22Rv1 (cell line): ENCODE measurements around the gene PDPR.

ENCODE experiments used
- ZFX ChIP-seq: fragments of 450-650 bp; IDR thresholded peaks from 2 replicates; pipeline ENCODE4 v1.6.1; 2017; ENCODE audit warnings: antibody characterized with exemption, borderline replicate concordance
- TF ChIP-seq, protein P1 (sequence below): fragments of 450-650 bp; IDR thresholded peaks from 2 replicates; pipeline ENCODE4 v1.5.1; 2017; ENCODE audit warnings: mild to moderate bottlenecking

DNA sequence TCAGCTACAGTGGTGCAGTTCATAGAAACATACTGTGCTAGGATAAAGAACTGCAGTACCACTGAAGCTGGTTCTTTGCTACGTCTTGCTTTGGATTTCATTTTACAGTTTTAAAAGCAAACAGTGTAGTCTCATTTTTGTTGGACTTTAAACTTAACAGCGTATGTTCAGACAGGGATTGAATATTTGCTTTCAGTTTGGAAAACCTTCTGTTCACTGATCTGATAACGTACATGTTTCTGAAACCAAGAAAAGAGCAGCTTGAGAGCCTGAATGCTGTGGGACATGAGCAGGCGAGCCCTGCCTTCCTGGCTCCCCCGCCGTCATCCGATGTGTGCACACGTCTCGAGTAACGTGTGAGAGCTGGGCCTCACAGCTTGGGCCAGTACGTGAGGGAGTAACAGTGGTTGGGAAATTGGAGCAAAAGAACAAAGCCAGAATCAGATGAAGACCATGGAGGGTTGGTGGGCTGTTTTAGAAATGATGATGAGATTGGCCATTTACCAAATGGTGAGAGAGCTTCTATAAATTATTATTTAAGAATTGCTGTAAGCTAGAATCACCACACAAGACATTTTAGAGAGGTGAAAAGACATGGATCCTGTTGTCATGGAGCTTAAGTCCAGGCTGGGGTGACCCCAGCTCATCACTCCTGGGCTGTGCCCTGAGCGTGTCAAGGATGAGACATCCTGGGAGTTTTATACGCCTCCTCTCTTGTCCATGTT, 38.6 kb downstream of the PDPR start:
- TF ChIP-seq, protein P1, sequence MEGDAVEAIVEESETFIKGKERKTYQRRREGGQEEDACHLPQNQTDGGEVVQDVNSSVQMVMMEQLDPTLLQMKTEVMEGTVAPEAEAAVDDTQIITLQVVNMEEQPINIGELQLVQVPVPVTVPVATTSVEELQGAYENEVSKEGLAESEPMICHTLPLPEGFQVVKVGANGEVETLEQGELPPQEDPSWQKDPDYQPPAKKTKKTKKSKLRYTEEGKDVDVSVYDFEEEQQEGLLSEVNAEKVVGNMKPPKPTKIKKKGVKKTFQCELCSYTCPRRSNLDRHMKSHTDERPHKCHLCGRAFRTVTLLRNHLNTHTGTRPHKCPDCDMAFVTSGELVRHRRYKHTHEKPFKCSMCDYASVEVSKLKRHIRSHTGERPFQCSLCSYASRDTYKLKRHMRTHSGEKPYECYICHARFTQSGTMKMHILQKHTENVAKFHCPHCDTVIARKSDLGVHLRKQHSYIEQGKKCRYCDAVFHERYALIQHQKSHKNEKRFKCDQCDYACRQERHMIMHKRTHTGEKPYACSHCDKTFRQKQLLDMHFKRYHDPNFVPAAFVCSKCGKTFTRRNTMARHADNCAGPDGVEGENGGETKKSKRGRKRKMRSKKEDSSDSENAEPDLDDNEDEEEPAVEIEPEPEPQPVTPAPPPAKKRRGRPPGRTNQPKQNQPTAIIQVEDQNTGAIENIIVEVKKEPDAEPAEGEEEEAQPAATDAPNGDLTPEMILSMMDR, result no peak
- TF ChIP-seq ZFX, result no peak
